GM23338 (cell line): ENCODE measurements around the gene XPO6. TPM values are rescaled to one million over a fixed set of nuclear protein-coding genes. Genes with fewer than 3 reads are reported as not detected.

ENCODE experiments used
- ATAC-seq: fragments of 200-7000 bp; cut with Tn5 transposase; 3 replicates; pipeline ENCODE4 v1.9.1; 2020
- DNase-seq: peaks from one replicate; pipeline ENCODE4 v3.0.0-alpha.2; 2015; ENCODE audit warnings: low spot score
- H2AFZ ChIP-seq: fragments of 200-600 bp; sonication (generic); 2 replicates; pipeline ENCODE4 v1.8.0; 2016; ENCODE audit warnings: antibody characterized with exemption, mild to moderate bottlenecking, moderate library complexity
- H3F3A ChIP-seq: fragments of 200-600 bp; sonication (generic); replicated peaks from 2 replicates; pipeline ENCODE4 v1.8.0; 2017; ENCODE audit warnings: antibody characterized with exemption, mixed run types, low read depth
- H3K27ac ChIP-seq: fragments of 200-600 bp; sonication (generic); 2 replicates; pipeline ENCODE4 v1.6.1; 2016; ENCODE audit warnings: low read depth
- H3K27me3 ChIP-seq: fragments of 200-600 bp; sonication (generic); 2 replicates; pipeline ENCODE4 v1.8.0; 2016; ENCODE audit warnings: mild to moderate bottlenecking, mixed run types, moderate library complexity; ENCODE audit not compliant: insufficient read depth
- H3K36me3 ChIP-seq: fragments of 200-600 bp; sonication (generic); 2 replicates; pipeline ENCODE4 v1.8.0; 2016; ENCODE audit warnings: mild to moderate bottlenecking; ENCODE audit not compliant: insufficient read depth
- H3K4me1 ChIP-seq: fragments of 200-600 bp; sonication (generic); 2 replicates; pipeline ENCODE4 v1.8.0; 2016; ENCODE audit warnings: mild to moderate bottlenecking, moderate library complexity; ENCODE audit not compliant: insufficient read depth
- H3K4me2 ChIP-seq: fragments of 200-600 bp; sonication (generic); 2 replicates; pipeline ENCODE4 v1.7.1; 2017; ENCODE audit warnings: mixed run types
- H3K4me3 ChIP-seq: fragments of 200-600 bp; sonication (generic); 2 replicates; pipeline ENCODE4 v1.6.1; 2016; ENCODE audit warnings: mixed run types
- H3K79me2 ChIP-seq: fragments of 200-600 bp; sonication (generic); replicated peaks from 2 replicates; pipeline ENCODE4 v1.8.0; 2017; ENCODE audit warnings: mild to moderate bottlenecking; ENCODE audit not compliant: insufficient read depth
- H3K9me2 ChIP-seq: fragments of 200-600 bp; sonication (generic); 2 replicates; pipeline ENCODE4 v1.8.0; 2017; ENCODE audit not compliant: insufficient read depth
- H4K20me1 ChIP-seq: fragments of 200-600 bp; sonication (generic); replicated peaks from 2 replicates; pipeline ENCODE4 v1.8.0; 2017; ENCODE audit warnings: mild to moderate bottlenecking; ENCODE audit not compliant: insufficient read depth
- H3K27ac Mint-ChIP-seq: 2 replicates; pipeline ENCODE4 v1.8.0; 2020; ENCODE audit warnings: inconsistent platforms, mild to moderate bottlenecking, moderate library complexity, mixed read lengths
- H3K27me3 Mint-ChIP-seq: 3 replicates; pipeline ENCODE4 v1.8.0; 2022; ENCODE audit warnings: low read depth, mild to moderate bottlenecking, moderate library complexity, mixed read lengths, inconsistent platforms; ENCODE audit not compliant: insufficient read depth, poor library complexity
- H3K36me3 Mint-ChIP-seq: 3 replicates; pipeline ENCODE4 v1.8.0; 2021; ENCODE audit warnings: low read depth, mild to moderate bottlenecking, inconsistent platforms, moderate library complexity, mixed read lengths
- H3K4me1 Mint-ChIP-seq: 3 replicates; pipeline ENCODE4 v1.8.0; 2020; ENCODE audit warnings: mild to moderate bottlenecking, inconsistent platforms, mixed read lengths
- H3K4me3 Mint-ChIP-seq: 3 replicates; pipeline ENCODE4 v1.8.0; 2021; ENCODE audit warnings: moderate library complexity, mild to moderate bottlenecking, inconsistent platforms, mixed read lengths
- H3K9me3 Mint-ChIP-seq: 3 replicates; pipeline ENCODE4 v1.8.0; 2020; ENCODE audit warnings: moderate library complexity, mild to moderate bottlenecking, inconsistent platforms, mixed read lengths
- CREB1 ChIP-seq: fragments of 250-450 bp; sonication (Bioruptor Pico); IDR thresholded peaks from 2 replicates; pipeline ENCODE4 v1.5.0; 2020; ENCODE audit warnings: low read depth, mild to moderate bottlenecking, moderate library complexity
- EZH2phosphoT487 ChIP-seq: fragments of 200-600 bp; sonication (generic); IDR thresholded peaks from one replicate; pipeline ENCODE4 v1.8.1; 2018; ENCODE audit warnings: antibody characterized with exemption; ENCODE audit not compliant: unreplicated experiment
- NANOG ChIP-seq: IDR thresholded peaks from 2 replicates; pipeline ENCODE4 v1.6.1; 2016; ENCODE audit warnings: antibody characterized with exemption, borderline replicate concordance
- POLR2AphosphoS5 ChIP-seq: IDR thresholded peaks from 2 replicates; pipeline ENCODE4 v1.6.1; 2016; ENCODE audit warnings: antibody characterized with exemption, low read depth
- STAT1 ChIP-seq: IDR thresholded peaks from one replicate; pipeline ENCODE4 v1.6.1; 2016; ENCODE audit warnings: antibody characterized with exemption; ENCODE audit not compliant: unreplicated experiment
- polyA plus RNA-seq: library from polyadenylated mRNA; unstranded; fragments of >200 nt; fragmentation: Nextera tagmentation; extraction: Ambion mirVana; gene quantifications from 2 replicates; pipeline ENCODE4 v1.2.1, GENCODE V29; 2016
- total RNA-seq: library from RNA; depleted of rRNA; stranded (reverse); fragments of >200 nt; shearing (Covaris generic); gene quantifications from 2 replicates; pipeline ENCODE4 v1.2.3, GENCODE V29; 2014
- TF ChIP-seq, protein P1 (sequence below): IDR thresholded peaks from 2 replicates; pipeline ENCODE4 v1.6.1; 2016; ENCODE audit warnings: antibody characterized with exemption
- TF ChIP-seq, protein P2 (sequence below): fragments of 250-450 bp; sonication (Bioruptor Pico); IDR thresholded peaks from 2 replicates; pipeline ENCODE4 v1.5.0; 2020; ENCODE audit warnings: mild to moderate bottlenecking, moderate library complexity
- TF ChIP-seq, protein P3 (sequence below), 2 experiments: fragments of 200-600 bp in 1 of 2; sonication (generic) in 1 of 2; conservative IDR thresholded peaks; 2 replicates each; pipeline versions ENCODE4 v1.5.1 to v1.6.1; 2016 to 2017; ENCODE audit warnings: antibody characterized with exemption in 2 of 2, low read depth in 2 of 2, mild to moderate bottlenecking in 2 of 2, moderate library complexity in 1 of 2
- TF ChIP-seq, protein P4 (sequence below): IDR thresholded peaks from one replicate; pipeline ENCODE4 v1.6.1; 2018; ENCODE audit warnings: antibody characterized with exemption; ENCODE audit not compliant: unreplicated experiment

The XPO6 gene
- total and polyA plus RNA-seq, 2 experiments from 2014 or later: 83.9 to 178 TPM

GRCh38 chr16:28258567-28258966, 46.8 kb upstream of the XPO6 start:
- Mint-ChIP-seq H3K36me3 (no peaks in the 10 kb centered on the region), H3K27me3 (peaks cover 15% of the 10 kb centered on the region), H3K9me3 (no peaks in the 10 kb centered on the region; the same call in 2 of the 3 replicates), H3K4me3 (peak overlapping the region; percentile 55; the same call in 2 of the 3 replicates), H3K27ac (no peak overlapping the region), H3K4me1 (peaks cover 59% of the 10 kb centered on the region)
- no peaks in the 10 kb centered on the region for H3K27me3 ChIP-seq
- no peaks in the 10 kb centered on the region for H3K9me2 ChIP-seq
- DNase-seq: peak; percentile 47
- TF ChIP-seq NANOG: no peak
- no peaks in the 10 kb centered on the region for H4K20me1 ChIP-seq
- H2AFZ ChIP-seq: peak overlapping the region; percentile 47; the same call in 1 of the 2 replicates
- H3K36me3 ChIP-seq: no peaks in the 10 kb centered on the region; the same call in 1 of the 2 replicates
- peak overlapping the region; percentile 48; the same call in 1 of the 2 replicates for H3K4me2 ChIP-seq
- peaks cover 28% of the 10 kb centered on the region; the same call in 1 of the 2 replicates for H3K4me1 ChIP-seq
- no peak overlapping the region for H3K27ac ChIP-seq
- H3K79me2 ChIP-seq: no peaks in the 10 kb centered on the region
- no peak overlapping the region for H3K4me3 ChIP-seq
- H3F3A ChIP-seq: no peaks in the 10 kb centered on the region
- peak; percentile 55 for ATAC-seq

DNA sequence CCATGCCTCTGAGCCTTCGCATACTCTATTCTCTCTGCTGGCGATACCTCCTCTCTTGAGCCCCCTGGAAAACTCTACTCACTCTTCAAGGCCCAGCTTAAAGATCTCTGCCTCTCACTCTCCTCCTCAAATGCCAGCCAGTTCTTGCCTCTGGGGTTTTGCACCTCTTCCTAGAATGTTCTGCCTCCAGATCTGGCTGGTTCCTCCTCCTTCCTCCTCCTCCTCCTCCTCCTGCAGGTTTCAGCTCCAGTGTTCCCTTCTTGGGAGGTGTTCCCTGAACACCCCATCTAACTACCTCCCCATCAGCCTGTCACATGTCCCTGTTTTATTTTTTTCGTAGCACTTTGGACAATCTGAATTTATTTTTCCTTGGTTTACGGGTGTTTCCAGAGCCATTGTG, 45.5 kb upstream of the XPO6 start:
- Histone ChIP-seq H3K79me2 (no peaks in the 10 kb centered on the region), H3K27me3 (no peaks in the 10 kb centered on the region), H3K36me3 (no peaks in the 10 kb centered on the region; the same call in 1 of the 2 replicates), H2AFZ (no peak overlapping the region), H3K4me3 (no peak overlapping the region), H3K4me2 (no peak overlapping the region), H4K20me1 (no peaks in the 10 kb centered on the region; the same call in 1 of the 2 replicates), H3K4me1 (peaks cover 25% of the 10 kb centered on the region), H3K9me2 (no peaks in the 10 kb centered on the region), H3F3A (no peaks in the 10 kb centered on the region), H3K27ac (no peak overlapping the region)
- no peaks in the 10 kb centered on the region; the same call in 2 of the 3 replicates for H3K9me3 Mint-ChIP-seq
- no peak overlapping the region for H3K27ac Mint-ChIP-seq
- DNase-seq (no peak), ATAC-seq (no peak)
- peaks cover 15% of the 10 kb centered on the region for H3K27me3 Mint-ChIP-seq
- H3K36me3 Mint-ChIP-seq: no peaks in the 10 kb centered on the region
- H3K4me3 Mint-ChIP-seq: no peak overlapping the region
- H3K4me1 Mint-ChIP-seq: peaks cover 53% of the 10 kb centered on the region
- TF ChIP-seq POLR2AphosphoS5 (no peak), CREB1 (CRISPR knock-in tag) (no peak), STAT1 (no peak), EZH2phosphoT487 (no peak), NANOG (no peak)
- TF ChIP-seq, protein P1, sequence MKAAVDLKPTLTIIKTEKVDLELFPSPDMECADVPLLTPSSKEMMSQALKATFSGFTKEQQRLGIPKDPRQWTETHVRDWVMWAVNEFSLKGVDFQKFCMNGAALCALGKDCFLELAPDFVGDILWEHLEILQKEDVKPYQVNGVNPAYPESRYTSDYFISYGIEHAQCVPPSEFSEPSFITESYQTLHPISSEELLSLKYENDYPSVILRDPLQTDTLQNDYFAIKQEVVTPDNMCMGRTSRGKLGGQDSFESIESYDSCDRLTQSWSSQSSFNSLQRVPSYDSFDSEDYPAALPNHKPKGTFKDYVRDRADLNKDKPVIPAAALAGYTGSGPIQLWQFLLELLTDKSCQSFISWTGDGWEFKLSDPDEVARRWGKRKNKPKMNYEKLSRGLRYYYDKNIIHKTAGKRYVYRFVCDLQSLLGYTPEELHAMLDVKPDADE: no peak
- TF ChIP-seq, protein P2, sequence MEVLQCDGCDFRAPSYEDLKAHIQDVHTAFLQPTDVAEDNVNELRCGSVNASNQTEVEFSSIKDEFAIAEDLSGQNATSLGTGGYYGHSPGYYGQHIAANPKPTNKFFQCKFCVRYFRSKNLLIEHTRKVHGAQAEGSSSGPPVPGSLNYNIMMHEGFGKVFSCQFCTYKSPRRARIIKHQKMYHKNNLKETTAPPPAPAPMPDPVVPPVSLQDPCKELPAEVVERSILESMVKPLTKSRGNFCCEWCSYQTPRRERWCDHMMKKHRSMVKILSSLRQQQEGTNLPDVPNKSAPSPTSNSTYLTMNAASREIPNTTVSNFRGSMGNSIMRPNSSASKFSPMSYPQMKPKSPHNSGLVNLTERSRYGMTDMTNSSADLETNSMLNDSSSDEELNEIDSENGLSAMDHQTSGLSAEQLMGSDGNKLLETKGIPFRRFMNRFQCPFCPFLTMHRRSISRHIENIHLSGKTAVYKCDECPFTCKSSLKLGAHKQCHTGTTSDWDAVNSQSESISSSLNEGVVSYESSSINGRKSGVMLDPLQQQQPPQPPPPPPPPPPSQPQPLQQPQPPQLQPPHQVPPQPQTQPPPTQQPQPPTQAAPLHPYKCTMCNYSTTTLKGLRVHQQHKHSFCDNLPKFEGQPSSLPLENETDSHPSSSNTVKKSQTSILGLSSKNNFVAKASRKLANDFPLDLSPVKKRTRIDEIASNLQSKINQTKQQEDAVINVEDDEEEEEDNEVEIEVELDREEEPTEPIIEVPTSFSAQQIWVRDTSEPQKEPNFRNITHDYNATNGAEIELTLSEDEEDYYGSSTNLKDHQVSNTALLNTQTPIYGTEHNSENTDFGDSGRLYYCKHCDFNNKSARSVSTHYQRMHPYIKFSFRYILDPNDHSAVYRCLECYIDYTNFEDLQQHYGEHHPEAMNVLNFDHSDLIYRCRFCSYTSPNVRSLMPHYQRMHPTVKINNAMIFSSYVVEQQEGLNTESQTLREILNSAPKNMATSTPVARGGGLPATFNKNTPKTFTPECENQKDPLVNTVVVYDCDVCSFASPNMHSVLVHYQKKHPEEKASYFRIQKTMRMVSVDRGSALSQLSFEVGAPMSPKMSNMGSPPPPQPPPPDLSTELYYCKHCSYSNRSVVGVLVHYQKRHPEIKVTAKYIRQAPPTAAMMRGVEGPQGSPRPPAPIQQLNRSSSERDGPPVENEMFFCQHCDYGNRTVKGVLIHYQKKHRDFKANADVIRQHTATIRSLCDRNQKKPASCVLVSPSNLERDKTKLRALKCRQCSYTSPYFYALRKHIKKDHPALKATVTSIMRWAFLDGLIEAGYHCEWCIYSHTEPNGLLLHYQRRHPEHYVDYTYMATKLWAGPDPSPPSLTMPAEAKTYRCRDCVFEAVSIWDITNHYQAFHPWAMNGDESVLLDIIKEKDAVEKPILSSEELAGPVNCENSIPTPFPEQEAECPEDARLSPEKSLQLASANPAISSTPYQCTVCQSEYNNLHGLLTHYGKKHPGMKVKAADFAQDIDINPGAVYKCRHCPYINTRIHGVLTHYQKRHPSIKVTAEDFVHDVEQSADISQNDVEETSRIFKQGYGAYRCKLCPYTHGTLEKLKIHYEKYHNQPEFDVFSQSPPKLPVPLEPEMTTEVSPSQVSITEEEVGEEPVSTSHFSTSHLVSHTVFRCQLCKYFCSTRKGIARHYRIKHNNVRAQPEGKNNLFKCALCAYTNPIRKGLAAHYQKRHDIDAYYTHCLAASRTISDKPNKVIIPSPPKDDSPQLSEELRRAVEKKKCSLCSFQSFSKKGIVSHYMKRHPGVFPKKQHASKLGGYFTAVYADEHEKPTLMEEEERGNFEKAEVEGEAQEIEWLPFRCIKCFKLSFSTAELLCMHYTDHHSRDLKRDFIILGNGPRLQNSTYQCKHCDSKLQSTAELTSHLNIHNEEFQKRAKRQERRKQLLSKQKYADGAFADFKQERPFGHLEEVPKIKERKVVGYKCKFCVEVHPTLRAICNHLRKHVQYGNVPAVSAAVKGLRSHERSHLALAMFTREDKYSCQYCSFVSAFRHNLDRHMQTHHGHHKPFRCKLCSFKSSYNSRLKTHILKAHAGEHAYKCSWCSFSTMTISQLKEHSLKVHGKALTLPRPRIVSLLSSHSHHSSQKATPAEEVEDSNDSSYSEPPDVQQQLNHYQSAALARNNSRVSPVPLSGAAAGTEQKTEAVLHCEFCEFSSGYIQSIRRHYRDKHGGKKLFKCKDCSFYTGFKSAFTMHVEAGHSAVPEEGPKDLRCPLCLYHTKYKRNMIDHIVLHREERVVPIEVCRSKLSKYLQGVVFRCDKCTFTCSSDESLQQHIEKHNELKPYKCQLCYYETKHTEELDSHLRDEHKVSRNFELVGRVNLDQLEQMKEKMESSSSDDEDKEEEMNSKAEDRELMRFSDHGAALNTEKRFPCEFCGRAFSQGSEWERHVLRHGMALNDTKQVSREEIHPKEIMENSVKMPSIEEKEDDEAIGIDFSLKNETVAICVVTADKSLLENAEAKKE (CRISPR knock-in tag): no peak
- TF ChIP-seq, protein P3, sequence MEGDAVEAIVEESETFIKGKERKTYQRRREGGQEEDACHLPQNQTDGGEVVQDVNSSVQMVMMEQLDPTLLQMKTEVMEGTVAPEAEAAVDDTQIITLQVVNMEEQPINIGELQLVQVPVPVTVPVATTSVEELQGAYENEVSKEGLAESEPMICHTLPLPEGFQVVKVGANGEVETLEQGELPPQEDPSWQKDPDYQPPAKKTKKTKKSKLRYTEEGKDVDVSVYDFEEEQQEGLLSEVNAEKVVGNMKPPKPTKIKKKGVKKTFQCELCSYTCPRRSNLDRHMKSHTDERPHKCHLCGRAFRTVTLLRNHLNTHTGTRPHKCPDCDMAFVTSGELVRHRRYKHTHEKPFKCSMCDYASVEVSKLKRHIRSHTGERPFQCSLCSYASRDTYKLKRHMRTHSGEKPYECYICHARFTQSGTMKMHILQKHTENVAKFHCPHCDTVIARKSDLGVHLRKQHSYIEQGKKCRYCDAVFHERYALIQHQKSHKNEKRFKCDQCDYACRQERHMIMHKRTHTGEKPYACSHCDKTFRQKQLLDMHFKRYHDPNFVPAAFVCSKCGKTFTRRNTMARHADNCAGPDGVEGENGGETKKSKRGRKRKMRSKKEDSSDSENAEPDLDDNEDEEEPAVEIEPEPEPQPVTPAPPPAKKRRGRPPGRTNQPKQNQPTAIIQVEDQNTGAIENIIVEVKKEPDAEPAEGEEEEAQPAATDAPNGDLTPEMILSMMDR (conservative IDR thresholded peaks at IDR 0.05; ENCODE audit: low read depth in 2 of 2): no peak
- TF ChIP-seq, protein P4, sequence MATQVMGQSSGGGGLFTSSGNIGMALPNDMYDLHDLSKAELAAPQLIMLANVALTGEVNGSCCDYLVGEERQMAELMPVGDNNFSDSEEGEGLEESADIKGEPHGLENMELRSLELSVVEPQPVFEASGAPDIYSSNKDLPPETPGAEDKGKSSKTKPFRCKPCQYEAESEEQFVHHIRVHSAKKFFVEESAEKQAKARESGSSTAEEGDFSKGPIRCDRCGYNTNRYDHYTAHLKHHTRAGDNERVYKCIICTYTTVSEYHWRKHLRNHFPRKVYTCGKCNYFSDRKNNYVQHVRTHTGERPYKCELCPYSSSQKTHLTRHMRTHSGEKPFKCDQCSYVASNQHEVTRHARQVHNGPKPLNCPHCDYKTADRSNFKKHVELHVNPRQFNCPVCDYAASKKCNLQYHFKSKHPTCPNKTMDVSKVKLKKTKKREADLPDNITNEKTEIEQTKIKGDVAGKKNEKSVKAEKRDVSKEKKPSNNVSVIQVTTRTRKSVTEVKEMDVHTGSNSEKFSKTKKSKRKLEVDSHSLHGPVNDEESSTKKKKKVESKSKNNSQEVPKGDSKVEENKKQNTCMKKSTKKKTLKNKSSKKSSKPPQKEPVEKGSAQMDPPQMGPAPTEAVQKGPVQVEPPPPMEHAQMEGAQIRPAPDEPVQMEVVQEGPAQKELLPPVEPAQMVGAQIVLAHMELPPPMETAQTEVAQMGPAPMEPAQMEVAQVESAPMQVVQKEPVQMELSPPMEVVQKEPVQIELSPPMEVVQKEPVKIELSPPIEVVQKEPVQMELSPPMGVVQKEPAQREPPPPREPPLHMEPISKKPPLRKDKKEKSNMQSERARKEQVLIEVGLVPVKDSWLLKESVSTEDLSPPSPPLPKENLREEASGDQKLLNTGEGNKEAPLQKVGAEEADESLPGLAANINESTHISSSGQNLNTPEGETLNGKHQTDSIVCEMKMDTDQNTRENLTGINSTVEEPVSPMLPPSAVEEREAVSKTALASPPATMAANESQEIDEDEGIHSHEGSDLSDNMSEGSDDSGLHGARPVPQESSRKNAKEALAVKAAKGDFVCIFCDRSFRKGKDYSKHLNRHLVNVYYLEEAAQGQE: no peak
